Breast epithelium (tissue), 4 donors: Measurements from ENCODE around the gene WWOX. TPM values are rescaled to one million over a fixed set of nuclear protein-coding genes. Genes with fewer than 3 reads are reported as not detected.

ENCODE experiments used
- DNase-seq, 2 donors: peaks; one replicate each; pipeline ENCODE4 v3.0.0-alpha.2; 2019; ENCODE audit warnings: low spot score in 2 of 2
- H3K27ac ChIP-seq, 2 donors: fragments of 200-600 bp; sonication (generic) in 1 of 2; one replicate each; pipeline ENCODE4 v1.5.1; 2016 to 2019; ENCODE audit warnings: mild to moderate bottlenecking in 1 of 2
- H3K27me3 ChIP-seq, 2 donors: fragments of 200-600 bp; sonication (generic) in 1 of 2; one replicate each; pipeline versions ENCODE4 v1.5.1 to v1.6.0; 2017 to 2019; ENCODE audit warnings: control low read depth in 1 of 2, mild to moderate bottlenecking in 1 of 2
- H3K36me3 ChIP-seq: fragments of 200-600 bp; one replicate; pipeline ENCODE4 v1.5.1; 2019
- H3K4me1 ChIP-seq, 2 donors: fragments of 200-600 bp; sonication (generic); one replicate each; pipeline ENCODE4 v1.5.1; 2016 to 2019; ENCODE audit warnings: control low read depth in 1 of 2
- H3K4me3 ChIP-seq, 3 donors: fragments of 200-600 bp; sonication (generic); 1 replicate in 2 of 3; 2 replicates in 1 of 3; pipeline ENCODE4 v1.5.1; 2016 to 2019; ENCODE audit warnings: mild to moderate bottlenecking in 3 of 3, moderate library complexity in 2 of 3
- H3K9me3 ChIP-seq, 2 donors: fragments of 200-600 bp; sonication (generic) in 1 of 2; one replicate each; pipeline ENCODE4 v1.5.1; 2016 to 2019; ENCODE audit warnings: control low read depth in 1 of 2
- CTCF ChIP-seq, 3 donors: fragments of 450-650 bp; IDR thresholded peaks; one replicate each; pipeline ENCODE4 v1.5.1; 2016 to 2017; ENCODE audit warnings: antibody characterized with exemption in 3 of 3, mild to moderate bottlenecking in 3 of 3, moderate library complexity in 3 of 3
- POLR2A ChIP-seq: fragments of 450-650 bp; IDR thresholded peaks from one replicate; pipeline ENCODE4 v1.6.1; 2016; ENCODE audit warnings: antibody characterized with exemption, mild to moderate bottlenecking, moderate library complexity
- POLR2AphosphoS5 ChIP-seq, 3 donors: sonication (generic); formaldehyde crosslinking; IDR thresholded peaks; one replicate each; pipeline ENCODE4 v1.6.1; 2017; ENCODE audit warnings: antibody characterized with exemption in 3 of 3
- intact Hi-C: fragments of 100-400 bp; cut with DNase I; formaldehyde crosslinking; loops from one replicate; pipeline ENCODE4 v1.15.1; 2023; ENCODE audit warnings: low total_unique reads
- total RNA-seq, 3 donors: library from RNA; depleted of rRNA; stranded (reverse); fragments of >200 nt; gene quantifications; one replicate each; pipeline ENCODE4 v1.1.0, GENCODE V29; 2016

Gene WWOX
- total RNA-seq, 3 donors from 2014 or later = 42.9 to 73.6 (median 43.4) TPM

DNA sequence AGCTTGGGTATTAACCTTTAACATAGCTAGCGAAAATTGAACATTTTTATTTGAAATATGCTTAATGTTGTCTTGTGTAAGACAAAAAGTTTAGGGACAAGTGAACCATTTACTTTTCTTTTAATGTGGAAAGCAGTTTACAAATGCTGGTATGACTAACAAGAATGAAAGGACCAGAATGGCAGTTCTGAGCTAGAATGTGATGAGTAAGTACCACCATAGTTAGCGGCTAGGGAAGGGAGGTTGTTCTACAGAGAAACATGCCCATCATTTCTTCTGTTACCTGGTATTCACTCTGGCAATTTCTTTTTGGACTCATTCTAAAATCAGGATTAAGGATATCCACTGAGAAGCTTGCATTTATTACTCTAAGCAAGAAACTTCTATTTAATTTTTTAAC is 121.1 kb downstream of the WWOX start:
- H3K9me3 ChIP-seq = no peaks in the 10 kb centered on the region
- intact Hi-C loops = no loop called here
- no peaks in the 10 kb centered on the region for H3K4me1 ChIP-seq

GRCh38 chr16:78221892-78222291 is 122.4 kb downstream of the WWOX start:
- Histone ChIP-seq H3K27me3 (no peaks in the 10 kb centered on the region), H3K4me3 (no peak overlapping the region), H3K9me3 (no peaks in the 10 kb centered on the region), H3K4me1 (no peaks in the 10 kb centered on the region), H3K36me3 (no peaks in the 10 kb centered on the region), H3K27ac (no peak overlapping the region)
- intact Hi-C loops = no loop called here
- DNase-seq = no peak
- no peak for TF ChIP-seq POLR2AphosphoS5 (IDR thresholded peaks at IDR 0.05)
- TF ChIP-seq POLR2A = no peak

More for the DNA sequence above, 121.1 kb downstream of the WWOX start:
- no peak for DNase-seq
- Histone ChIP-seq H3K27me3 (no peaks in the 10 kb centered on the region), H3K4me3 (no peak overlapping the region), H3K36me3 (no peaks in the 10 kb centered on the region), H3K27ac (no peak overlapping the region)
- no peak for TF ChIP-seq POLR2A
- TF ChIP-seq CTCF (IDR thresholded peaks at IDR 0.05) = no peak
- TF ChIP-seq POLR2AphosphoS5 (IDR thresholded peaks at IDR 0.05) = no peak

GRCh38 chr16:78224342-78224741 is 124.9 kb downstream of the WWOX start:
- intact Hi-C loops = no loop called here
- no peak for DNase-seq
- Histone ChIP-seq H3K9me3 (no peaks in the 10 kb centered on the region), H3K27ac (no peak overlapping the region), H3K4me3 (no peak overlapping the region), H3K4me1 (no peaks in the 10 kb centered on the region), H3K27me3 (no peaks in the 10 kb centered on the region), H3K36me3 (no peaks in the 10 kb centered on the region)
- TF ChIP-seq POLR2AphosphoS5 (IDR thresholded peaks at IDR 0.05) (no peak), CTCF (IDR thresholded peaks at IDR 0.05) (no peak), POLR2A (no peak)

GRCh38 chr16:78225919-78226318 is 126.5 kb downstream of the WWOX start:
- H3K27me3 ChIP-seq = no peaks in the 10 kb centered on the region
- no peaks in the 10 kb centered on the region for H3K9me3 ChIP-seq
- H3K27ac ChIP-seq = no peak overlapping the region
- DNase-seq = no peak
- no peak for TF ChIP-seq POLR2AphosphoS5 (IDR thresholded peaks at IDR 0.05)
- intact Hi-C loops = no loop called here
- H3K4me3 ChIP-seq = no peak overlapping the region
- no peaks in the 10 kb centered on the region for H3K4me1 ChIP-seq
- no peaks in the 10 kb centered on the region for H3K36me3 ChIP-seq

DNA sequence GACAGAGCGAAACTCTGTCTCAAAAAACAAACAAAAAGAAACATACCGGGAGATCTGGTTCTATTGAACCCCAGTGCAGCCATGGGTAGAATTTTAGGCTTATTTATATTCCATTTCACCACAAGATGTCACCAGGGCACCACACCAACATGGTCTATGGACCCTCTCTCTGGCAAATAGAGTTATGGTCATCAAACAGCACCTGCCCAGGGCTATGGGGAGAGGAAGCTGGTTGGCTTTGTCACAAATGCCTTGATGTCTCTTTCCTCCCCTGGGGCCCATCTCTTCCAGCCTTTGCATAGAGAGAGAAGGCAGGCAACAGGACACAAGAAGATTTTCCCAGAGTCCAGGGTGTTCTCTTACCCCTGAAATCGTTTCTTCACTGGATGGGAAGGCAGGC is 128.4 kb downstream of the WWOX start:
- no peaks in the 10 kb centered on the region for H3K36me3 ChIP-seq
- no peak overlapping the region for H3K4me3 ChIP-seq
- intact Hi-C loops = no loop called here
- H3K9me3 ChIP-seq = no peaks in the 10 kb centered on the region
- DNase-seq = no peak
- H3K27ac ChIP-seq = no peak overlapping the region
- no peaks in the 10 kb centered on the region for H3K27me3 ChIP-seq
- no peaks in the 10 kb centered on the region for H3K4me1 ChIP-seq
- TF ChIP-seq POLR2A (no peak), POLR2AphosphoS5 (IDR thresholded peaks at IDR 0.05) (no peak), CTCF (IDR thresholded peaks at IDR 0.05) (no peak)

DNA sequence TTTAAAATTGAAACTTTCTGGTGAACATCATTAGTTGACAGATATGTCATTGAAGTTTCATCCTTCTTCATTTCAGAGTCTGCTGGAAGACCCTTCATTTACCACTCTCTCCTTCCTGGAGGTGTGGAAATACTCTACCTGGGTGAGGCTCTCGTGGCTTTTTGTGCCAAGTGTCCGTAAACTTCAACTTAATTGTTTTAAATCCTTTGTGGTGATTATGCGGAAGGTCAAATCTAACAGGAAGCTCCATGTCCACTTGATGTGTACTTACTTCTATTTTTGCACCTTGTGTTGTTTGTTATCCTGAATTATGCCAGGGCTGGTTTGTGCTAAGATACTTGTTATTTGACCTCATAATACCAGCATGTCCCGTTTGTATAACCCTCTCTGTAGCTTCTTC is 129.2 kb downstream of the WWOX start:
- H3K36me3 ChIP-seq = no peaks in the 10 kb centered on the region
- intact Hi-C loops = no loop called here
- H3K4me3 ChIP-seq = no peak overlapping the region
- no peak overlapping the region for H3K27ac ChIP-seq
- no peak for TF ChIP-seq POLR2A
- no peak for TF ChIP-seq CTCF (IDR thresholded peaks at IDR 0.05)
- TF ChIP-seq POLR2AphosphoS5 (IDR thresholded peaks at IDR 0.05) = no peak
- DNase-seq = no peak
- H3K4me1 ChIP-seq = no peaks in the 10 kb centered on the region
- no peaks in the 10 kb centered on the region for H3K9me3 ChIP-seq
- H3K27me3 ChIP-seq = no peaks in the 10 kb centered on the region
